GM12878 (cell line): ENCODE results near the gene DDX20.

Source experiments
- BCL11A ChIP-seq: IDR thresholded peaks from 2 replicates; pipeline ENCODE4 v1.6.1; 2011; ENCODE audit warnings: low read depth, low read length
- CHD2 ChIP-seq: IDR thresholded peaks from 2 replicates; pipeline ENCODE4 v1.6.1; 2011; ENCODE audit warnings: low read depth, low read length, improper control_type of control experiment, borderline replicate concordance
- EZH2 ChIP-seq: IDR thresholded peaks from 2 replicates; pipeline ENCODE4 v1.6.1; 2012; ENCODE audit warnings: low read depth, mild to moderate bottlenecking, control low read depth, inconsistent platforms, low read length, borderline replicate concordance; ENCODE audit not compliant: control insufficient read depth
- GABPA ChIP-seq: IDR thresholded peaks from 2 replicates; pipeline ENCODE4 v1.6.1; 2014; ENCODE audit warnings: antibody characterized with exemption, low read depth, mild to moderate bottlenecking, inconsistent platforms
- MEF2A ChIP-seq: IDR thresholded peaks from 2 replicates; pipeline ENCODE4 v1.6.1; 2011; ENCODE audit warnings: low read depth, mild to moderate bottlenecking, low read length, moderate library complexity; ENCODE audit not compliant: insufficient read depth
- POLR2AphosphoS2 ChIP-seq: IDR thresholded peaks from 2 replicates; pipeline ENCODE4 v1.6.1; 2011; ENCODE audit warnings: low read depth, mild to moderate bottlenecking, low read length, improper control_type of control experiment, moderate library complexity
- SMAD1 ChIP-seq: fragments of 450-650 bp; IDR thresholded peaks from 2 replicates; pipeline ENCODE4 v1.6.1; 2018; ENCODE audit warnings: mild to moderate bottlenecking, low read depth; ENCODE audit not compliant: partially characterized antibody
- TF ChIP-seq, protein P1 (sequence below), 3 experiments: IDR thresholded peaks in 2 of 3; conservative IDR thresholded peaks in 1 of 3; 2 replicates each; pipeline ENCODE4 v1.5.1; 2011; ENCODE audit warnings: low read depth in 3 of 3, low read length in 3 of 3, mild to moderate bottlenecking in 3 of 3, control low read depth in 2 of 3, moderate library complexity in 2 of 3, inconsistent platforms in 1 of 3, mixed read lengths in 1 of 3; ENCODE audit not compliant: control insufficient read depth in 2 of 3, insufficient read depth in 1 of 3; ENCODE audit errors: extremely low read depth in 1 of 3
- TF ChIP-seq, protein P2 (sequence below): IDR thresholded peaks from 2 replicates; pipeline ENCODE4 v1.6.1; 2012; ENCODE audit warnings: low read depth, low read length, improper control_type of control experiment

DNA sequence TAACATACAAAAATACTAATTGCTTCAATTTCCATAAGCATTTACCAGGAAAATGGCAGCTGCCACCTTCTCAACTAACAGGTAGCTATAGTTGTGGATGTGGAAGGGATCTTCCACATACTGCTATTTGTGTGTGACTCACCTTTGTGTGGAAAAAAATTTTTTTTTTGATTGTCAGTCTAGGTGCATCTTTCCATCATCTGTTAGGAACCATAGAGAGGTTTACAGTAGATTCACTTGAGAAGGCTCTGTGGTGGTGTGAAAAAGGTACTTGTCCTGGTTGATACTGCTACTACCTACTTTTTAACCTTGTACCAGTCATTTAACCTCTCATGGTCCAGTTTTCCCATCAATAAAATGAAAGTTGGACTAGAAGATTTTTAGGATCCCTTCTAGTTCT is 12.9 kb downstream of the DDX20 start:
- TF ChIP-seq CHD2 (no peak), POLR2AphosphoS2 (no peak), MEF2A (no peak), SMAD1 (no peak), BCL11A (no peak), EZH2 (no peak), GABPA (no peak)
- TF ChIP-seq, protein P1, sequence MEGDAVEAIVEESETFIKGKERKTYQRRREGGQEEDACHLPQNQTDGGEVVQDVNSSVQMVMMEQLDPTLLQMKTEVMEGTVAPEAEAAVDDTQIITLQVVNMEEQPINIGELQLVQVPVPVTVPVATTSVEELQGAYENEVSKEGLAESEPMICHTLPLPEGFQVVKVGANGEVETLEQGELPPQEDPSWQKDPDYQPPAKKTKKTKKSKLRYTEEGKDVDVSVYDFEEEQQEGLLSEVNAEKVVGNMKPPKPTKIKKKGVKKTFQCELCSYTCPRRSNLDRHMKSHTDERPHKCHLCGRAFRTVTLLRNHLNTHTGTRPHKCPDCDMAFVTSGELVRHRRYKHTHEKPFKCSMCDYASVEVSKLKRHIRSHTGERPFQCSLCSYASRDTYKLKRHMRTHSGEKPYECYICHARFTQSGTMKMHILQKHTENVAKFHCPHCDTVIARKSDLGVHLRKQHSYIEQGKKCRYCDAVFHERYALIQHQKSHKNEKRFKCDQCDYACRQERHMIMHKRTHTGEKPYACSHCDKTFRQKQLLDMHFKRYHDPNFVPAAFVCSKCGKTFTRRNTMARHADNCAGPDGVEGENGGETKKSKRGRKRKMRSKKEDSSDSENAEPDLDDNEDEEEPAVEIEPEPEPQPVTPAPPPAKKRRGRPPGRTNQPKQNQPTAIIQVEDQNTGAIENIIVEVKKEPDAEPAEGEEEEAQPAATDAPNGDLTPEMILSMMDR (IDR thresholded peaks at IDR 0.05 in 2 of 3, conservative IDR thresholded peaks at IDR 0.05 in 1 of 3; ENCODE audit: control insufficient read depth in 2 of 3, extremely low read depth in 1 of 3, insufficient read depth in 1 of 3, low read depth in 3 of 3, low read length in 3 of 3), result no peak
- TF ChIP-seq, protein P2, sequence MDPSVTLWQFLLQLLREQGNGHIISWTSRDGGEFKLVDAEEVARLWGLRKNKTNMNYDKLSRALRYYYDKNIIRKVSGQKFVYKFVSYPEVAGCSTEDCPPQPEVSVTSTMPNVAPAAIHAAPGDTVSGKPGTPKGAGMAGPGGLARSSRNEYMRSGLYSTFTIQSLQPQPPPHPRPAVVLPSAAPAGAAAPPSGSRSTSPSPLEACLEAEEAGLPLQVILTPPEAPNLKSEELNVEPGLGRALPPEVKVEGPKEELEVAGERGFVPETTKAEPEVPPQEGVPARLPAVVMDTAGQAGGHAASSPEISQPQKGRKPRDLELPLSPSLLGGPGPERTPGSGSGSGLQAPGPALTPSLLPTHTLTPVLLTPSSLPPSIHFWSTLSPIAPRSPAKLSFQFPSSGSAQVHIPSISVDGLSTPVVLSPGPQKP, result no peak
